Esophagus squamous epithelium (tissue), 4 donors: ENCODE results near the gene SLC7A6OS.

Experiments used
- CTCF ChIP-seq, 6 experiments: fragments of 450-650 bp in 4 of 6; fragments of 200-600 bp in 2 of 6; sonication (generic) in 2 of 6; IDR thresholded peaks; one replicate each; pipeline ENCODE4 v1.5.1; 2016 to 2019; ENCODE audit warnings: antibody characterized with exemption in 6 of 6, mild to moderate bottlenecking in 4 of 6, moderate library complexity in 4 of 6
- POLR2A ChIP-seq, 4 donors: fragments of 450-650 bp; IDR thresholded peaks; one replicate each; pipeline ENCODE4 v1.6.1; 2017; ENCODE audit warnings: antibody characterized with exemption in 4 of 4, mild to moderate bottlenecking in 4 of 4, moderate library complexity in 3 of 4

GRCh38 chr16:68354816-68355215 is 44.1 kb upstream of the SLC7A6OS start:
- TF ChIP-seq POLR2A (IDR thresholded peaks at IDR 0.05) (no peak), CTCF (IDR thresholded peaks at IDR 0.05) (no peak)
